Naive thymus-derived CD4-positive, alpha-beta T cell (primary cell): ENCODE measurements around the gene TNFRSF6B. TPM values are rescaled to one million over a fixed set of nuclear protein-coding genes. Genes with fewer than 3 reads are reported as not detected.

ENCODE experiments used
- ATAC-seq: fragments of 150-1000 bp; cut with Tn5 transposase; 2 replicates; pipeline ENCODE4 v1.10.0; 2021; ENCODE audit warnings: mild to moderate bottlenecking, moderate library complexity
- CTCF ChIA-PET: fragments of 350-600 bp; sonication (Branson Sonifier 250); formaldehyde crosslinking; loops from one replicate; lab custom pipeline; 2021; ENCODE audit warnings: antibody characterized with exemption; lab: Charles Lee
- POLR2A ChIA-PET: fragments of 350-600 bp; sonication (Branson Sonifier 250); formaldehyde crosslinking; loops from one replicate; lab custom pipeline; 2021; ENCODE audit warnings: antibody characterized with exemption, inconsistent platforms; lab: Charles Lee
- DNase-seq, 9 donors: peaks; one replicate each; pipeline versions ENCODE4 v3.0.0 to v3.0.0-alpha.2; 2020 to 2022; ENCODE audit warnings: mixed read lengths in 1 of 9
- H3K27ac ChIP-seq: one replicate; pipeline ENCODE4 v1.7.0; 2013; ENCODE audit warnings: mild to moderate bottlenecking, low read depth, low read length, moderate library complexity
- H3K27me3 ChIP-seq, 2 donors: one replicate each; pipeline ENCODE4 v1.7.0; 2013; ENCODE audit warnings: low read length in 2 of 2, mild to moderate bottlenecking in 2 of 2, moderate library complexity in 2 of 2; ENCODE audit not compliant: control insufficient read depth in 2 of 2, insufficient read depth in 2 of 2
- H3K36me3 ChIP-seq, 3 experiments: 1 replicate in 2 of 3; 2 replicates in 1 of 3; pipeline ENCODE4 v1.7.0; 2013; ENCODE audit warnings: low read length in 3 of 3, mild to moderate bottlenecking in 3 of 3, moderate library complexity in 1 of 3; ENCODE audit not compliant: insufficient read depth in 3 of 3, control insufficient read depth in 2 of 3
- H3K4me1 ChIP-seq, 2 donors: one replicate each; pipeline ENCODE4 v1.7.0; 2013; ENCODE audit warnings: low read length in 2 of 2, mild to moderate bottlenecking in 2 of 2, moderate library complexity in 1 of 2; ENCODE audit not compliant: control insufficient read depth in 2 of 2, insufficient read depth in 2 of 2
- H3K4me3 ChIP-seq: 2 replicates; pipeline ENCODE4 v1.7.0; 2013; ENCODE audit warnings: mild to moderate bottlenecking, low read length
- H3K9me3 ChIP-seq, 3 experiments: 1 replicate in 2 of 3; 2 replicates in 1 of 3; pipeline ENCODE4 v1.7.0; 2013; ENCODE audit warnings: low read length in 3 of 3; ENCODE audit not compliant: control insufficient read depth in 2 of 3
- H3K27ac Mint-ChIP-seq, 9 donors: one replicate each; pipeline ENCODE4 v1.8.0; 2020 to 2022; ENCODE audit warnings: mixed read lengths in 9 of 9, mild to moderate bottlenecking in 8 of 9, moderate library complexity in 5 of 9, inconsistent platforms in 2 of 9
- H3K27me3 Mint-ChIP-seq, 5 donors: one replicate each; pipeline ENCODE4 v1.8.0; 2021 to 2022; ENCODE audit warnings: mixed read lengths in 5 of 5, mild to moderate bottlenecking in 1 of 5
- H3K36me3 Mint-ChIP-seq, 5 donors: one replicate each; pipeline ENCODE4 v1.8.0; 2020 to 2022; ENCODE audit warnings: mixed read lengths in 5 of 5, mild to moderate bottlenecking in 3 of 5, inconsistent platforms in 1 of 5
- H3K4me1 Mint-ChIP-seq, 7 donors: one replicate each; pipeline ENCODE4 v1.8.0; 2020 to 2022; ENCODE audit warnings: mixed read lengths in 7 of 7, mild to moderate bottlenecking in 3 of 7, inconsistent platforms in 1 of 7
- H3K4me3 Mint-ChIP-seq, 10 donors: one replicate each; pipeline ENCODE4 v1.8.0; 2020 to 2022; ENCODE audit warnings: mild to moderate bottlenecking in 10 of 10, mixed read lengths in 10 of 10, moderate library complexity in 6 of 10, inconsistent platforms in 2 of 10
- H3K9me3 Mint-ChIP-seq, 11 donors: one replicate each; pipeline ENCODE4 v1.8.0; 2020 to 2022; ENCODE audit warnings: mixed read lengths in 11 of 11, mild to moderate bottlenecking in 4 of 11, inconsistent platforms in 1 of 11, moderate library complexity in 1 of 11
- intact Hi-C, 2 donors: fragments of 100-400 bp; cut with micrococcal nuclease; formaldehyde crosslinking; loops; one replicate each; pipeline ENCODE4 v1.15.1; 2023
- polyA plus RNA-seq, 2 donors: library from polyadenylated mRNA; unstranded; fragments of 300-500 nt; fragmentation: Illumina TruSeq; gene quantifications; one replicate each; pipeline ENCODE4 v1.2.3, GENCODE V29; 2021
- total RNA-seq, 6 experiments: library from RNA in 5 of 6; stranded (reverse) in 5 of 6; gene quantifications; 1 replicate in 5 of 6; 2 replicates in 1 of 6; pipeline ENCODE4 v1.2.3 and lab custom pipeline; 2021 to 2026

TNFRSF6B gene
- total and polyA plus RNA-seq, 7 experiments from 2014 or later: 0.22 to 0.74 TPM; not detected in 5

- peak; percentile 49 to 86 (median 69) for DNase-seq
- Mint-ChIP-seq H3K27me3 (no peaks in the 10 kb centered on the region), H3K9me3 (no peaks in the 10 kb centered on the region), H3K4me1 (peaks cover 7 to 20% (median 16%) of the 10 kb centered on the region in 7 donors), H3K27ac (peak within 1 kb of the TSS in 1 of 9 donors; percentile 38), H3K4me3 (peak within 1 kb of the TSS; percentile 33 to 92 (median 80)), H3K36me3 (peaks cover 0 to 9% (median 0%) of the 10 kb centered on the region in 5 donors)
- intact Hi-C loops: loop anchor here (1.0 to 10.0 kb wide), 8 partner anchors 9 to 945 kb away; partner anchors contain the start of genes ABHD16B (in 1 of the 2), ARFRP1 (in 1 of the 2), MRGBP (in 1 of the 2) and PTK6 (in 1 of the 2)
- Histone ChIP-seq H3K9me3 (no peaks in the 10 kb centered on the region), H3K36me3 (peaks cover 0 to 41% (median 0%) of the 10 kb centered on the region in 3 experiments), H3K4me3 (peak within 1 kb of the TSS; percentile 99), H3K27ac (peak within 1 kb of the TSS; percentile 71), H3K4me1 (peaks cover 21 to 29% of the 10 kb centered on the region in 2 donors), H3K27me3 (no peaks in the 10 kb centered on the region)
- CTCF ChIA-PET: interaction anchor here (1.7 kb wide), 1 partner anchor 32 kb away, joined by 6 read pairs; the partner anchor contains the start of genes ARFRP1 and ZGPAT
- POLR2A ChIA-PET: interaction anchor here (0.8 to 9.9 kb wide), 15 partner anchors 11 to 241 kb away, joined by 3 to 137 read pairs (median 5); partner anchors contain the start of genes ARFRP1, PRPF6, TPD52L2 and ZGPAT
- ATAC-seq: peak; percentile 62
Measured at GRCh38 chr20:63739130-63740069, 42.9 kb downstream of the TNFRSF6B start, which contains the start of gene SLC2A4RG. Gene SLC2A4RG, plus strand, starts transcription at chr20:63739776. Its CDS starts 137 bp downstream, at chr20:63739913.

GRCh38 chr20:63740070-63740626 is 43.7 kb downstream of the TNFRSF6B start:
- ChIA-PET CTCF (interaction anchor here (0.6 to 1.5 kb wide), 8 partner anchors 9 to 299 kb away, joined by 3 to 7 read pairs (median 4); partner anchors contain the start of genes ARFRP1, TPD52L2 and ZGPAT), POLR2A (interaction anchor here (0.6 to 9.9 kb wide), 12 partner anchors 8 to 125 kb away, joined by 3 to 137 read pairs (median 3); partner anchors contain the start of genes ARFRP1, TPD52L2 and ZGPAT)
- DNase-seq: peak; percentile 39 to 69 (median 63)
- Histone ChIP-seq H3K9me3 (no peaks in the 10 kb centered on the region), H3K27ac (peak overlapping the region; percentile 71), H3K27me3 (no peaks in the 10 kb centered on the region), H3K36me3 (peaks cover 0 to 34% (median 0%) of the 10 kb centered on the region in 3 experiments), H3K4me3 (peak overlapping the region; percentile 69), H3K4me1 (peaks cover 21 to 29% of the 10 kb centered on the region in 2 donors)
- intact Hi-C loops: loop anchor here in 1 of 2 donors (1.0 to 5.0 kb wide), 2 partner anchors 11 to 33 kb away; partner anchors contain the start of genes ARFRP1 and ZGPAT
- peak; percentile 17 for ATAC-seq
- no peaks in the 10 kb centered on the region for H3K27me3 Mint-ChIP-seq
- no peaks in the 10 kb centered on the region for H3K9me3 Mint-ChIP-seq
- H3K4me3 Mint-ChIP-seq: peak overlapping the region; percentile 23 to 84 (median 60)
- peak overlapping the region in 1 of 9 donors; percentile 38 for H3K27ac Mint-ChIP-seq
- peaks cover 7 to 20% (median 13%) of the 10 kb centered on the region in 7 donors for H3K4me1 Mint-ChIP-seq
- peaks cover 0 to 7% (median 0%) of the 10 kb centered on the region in 5 donors for H3K36me3 Mint-ChIP-seq

GRCh38 chr20:63740627-63741353 is 44.3 kb downstream of the TNFRSF6B start:
- Histone ChIP-seq H3K9me3 (no peaks in the 10 kb centered on the region), H3K27ac (peak overlapping the region; percentile 71), H3K36me3 (peaks cover 0 to 27% (median 0%) of the 10 kb centered on the region in 3 experiments), H3K27me3 (no peaks in the 10 kb centered on the region), H3K4me3 (peak overlapping the region; percentile 69), H3K4me1 (peaks cover 17 to 25% of the 10 kb centered on the region in 2 donors)
- DNase-seq: peak in 7 of 9 donors; percentile 31 to 56 (median 50)
- Mint-ChIP-seq H3K4me1 (peaks cover 5 to 14% (median 9%) of the 10 kb centered on the region in 7 donors), H3K36me3 (peaks cover 0 to 7% (median 0%) of the 10 kb centered on the region in 5 donors), H3K27me3 (no peaks in the 10 kb centered on the region), H3K27ac (peak overlapping the region in 2 of 9 donors; percentile 38 to 82), H3K4me3 (peak overlapping the region; percentile 40 to 84 (median 66)), H3K9me3 (no peaks in the 10 kb centered on the region)
- ChIA-PET POLR2A (interaction anchor here (0.6 to 9.9 kb wide), 11 partner anchors 8 to 125 kb away, joined by 3 to 137 read pairs (median 3); partner anchors contain the start of genes ARFRP1, TPD52L2 and ZGPAT), CTCF (interaction anchor here (0.6 to 1.5 kb wide), 8 partner anchors 10 to 299 kb away, joined by 3 to 7 read pairs (median 4); partner anchors contain the start of genes ARFRP1, TPD52L2 and ZGPAT)
- peak; percentile 16 for ATAC-seq
- intact Hi-C loops: loop anchor here in 1 of 2 donors (1.0 to 5.0 kb wide), 2 partner anchors 11 to 33 kb away; partner anchors contain the start of genes ARFRP1 and ZGPAT

GRCh38 chr20:63741354-63741675 is 44.9 kb downstream of the TNFRSF6B start:
- Mint-ChIP-seq H3K36me3 (peaks cover 0 to 4% (median 0%) of the 10 kb centered on the region in 5 donors), H3K27me3 (no peaks in the 10 kb centered on the region), H3K4me1 (peaks cover 0 to 9% (median 5%) of the 10 kb centered on the region in 7 donors), H3K27ac (peak overlapping the region in 2 of 9 donors; percentile 28 to 82), H3K4me3 (peak overlapping the region; percentile 25 to 84 (median 64)), H3K9me3 (no peaks in the 10 kb centered on the region)
- POLR2A ChIA-PET: interaction anchor here (1.2 to 9.9 kb wide), 6 partner anchors 10 to 124 kb away, joined by 3 to 137 read pairs (median 8); partner anchors contain the start of genes ARFRP1, TPD52L2 and ZGPAT
- H3K27me3 ChIP-seq: no peaks in the 10 kb centered on the region
- no peak for DNase-seq
- H3K4me1 ChIP-seq: peaks cover 12 to 19% of the 10 kb centered on the region in 2 donors
- H3K36me3 ChIP-seq: peaks cover 0 to 24% (median 0%) of the 10 kb centered on the region in 3 experiments
- CTCF ChIA-PET: interaction anchor here (1.2 to 1.5 kb wide), 4 partner anchors 9 to 203 kb away, joined by 4 to 7 read pairs (median 4); partner anchors contain the start of genes ARFRP1 and ZGPAT
- intact Hi-C loops: loop anchor here in 1 of 2 donors (5.0 kb wide), 1 partner anchor 34 kb away; the partner anchor contains the start of genes ARFRP1 and ZGPAT
- ATAC-seq: no peak
- H3K9me3 ChIP-seq: no peaks in the 10 kb centered on the region
- peak overlapping the region; percentile 69 for H3K4me3 ChIP-seq
- H3K27ac ChIP-seq: peak overlapping the region; percentile 71

DNA sequence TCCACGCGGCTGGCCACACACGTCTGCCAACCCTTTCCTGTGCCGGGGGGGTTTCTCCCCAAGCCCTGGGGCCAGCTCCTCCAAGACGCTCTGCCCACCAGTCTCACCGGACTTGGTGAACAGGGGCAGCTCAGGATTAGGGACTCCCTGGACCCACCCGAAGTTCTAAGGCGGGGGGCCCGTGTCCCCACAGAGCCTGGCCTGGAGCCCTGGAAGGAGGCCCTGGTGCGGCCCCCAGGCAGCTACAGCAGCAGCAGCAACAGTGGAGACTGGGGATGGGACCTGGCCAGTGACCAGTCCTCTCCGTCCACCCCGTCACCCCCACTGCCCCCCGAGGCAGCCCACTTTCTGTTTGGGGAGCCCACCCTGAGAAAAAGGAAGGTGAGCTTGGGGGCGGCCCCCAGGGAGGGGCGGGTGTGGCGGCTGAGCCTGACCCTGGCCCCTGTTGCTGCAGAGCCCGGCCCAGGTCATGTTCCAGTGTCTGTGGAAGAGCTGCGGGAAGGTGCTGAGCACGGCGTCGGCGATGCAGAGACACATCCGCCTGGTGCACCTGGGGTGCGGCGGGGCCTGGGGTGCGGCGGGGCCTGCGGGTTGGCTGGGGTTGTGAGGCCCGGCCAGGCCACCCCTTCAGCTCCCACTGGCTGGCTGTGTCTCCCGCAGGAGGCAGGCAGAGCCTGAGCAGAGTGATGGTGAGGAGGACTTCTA is 45.4 kb downstream of the TNFRSF6B start:
- DNase-seq: no peak
- Mint-ChIP-seq H3K27ac (peak overlapping the region in 1 of 9 donors; percentile 28), H3K27me3 (no peaks in the 10 kb centered on the region), H3K9me3 (no peaks in the 10 kb centered on the region), H3K4me3 (peak overlapping the region in 9 of 10 donors; percentile 25 to 84 (median 65)), H3K4me1 (peaks cover 0 to 6% (median 4%) of the 10 kb centered on the region in 7 donors), H3K36me3 (peaks cover 0 to 4% (median 0%) of the 10 kb centered on the region in 5 donors)
- Histone ChIP-seq H3K27ac (peak overlapping the region; percentile 71), H3K4me1 (peaks cover 12 to 19% of the 10 kb centered on the region in 2 donors), H3K4me3 (no peak overlapping the region), H3K27me3 (no peaks in the 10 kb centered on the region), H3K36me3 (peaks cover 0 to 22% (median 0%) of the 10 kb centered on the region in 3 experiments), H3K9me3 (no peaks in the 10 kb centered on the region)
- intact Hi-C loops: loop anchor here in 1 of 2 donors (5.0 kb wide), 1 partner anchor 35 kb away; the partner anchor contains the start of genes ARFRP1 and ZGPAT
- POLR2A ChIA-PET: interaction anchor here (1.2 to 9.9 kb wide), 5 partner anchors 9 to 124 kb away, joined by 3 to 137 read pairs (median 12); partner anchors contain the start of genes ARFRP1, TPD52L2 and ZGPAT
- no peak for ATAC-seq
- CTCF ChIA-PET: interaction anchor here (0.5 to 1.5 kb wide), 2 partner anchors 14 to 204 kb away, joined by 4 to 7 read pairs; no protein-coding TSS in a partner anchor
